Skeletal muscle tissue (tissue), 1 donor: ENCODE results near the gene MAFG. TPM values are rescaled to one million over a fixed set of nuclear protein-coding genes. Genes with fewer than 3 reads are reported as not detected.

Experiments
- total RNA-seq: library from RNA; depleted of rRNA; stranded (reverse); fragments of >200 nt; gene quantifications from one replicate; pipeline ENCODE4 v1.2.3, GENCODE V29; 2014

The MAFG gene
- total RNA-seq, 1 donor from 2014 or later, result 8.9 TPM

Other genes starting within 250 kb of the MAFG start
- 25.1 TPM for gene ARL16, start 243.9 kb downstream of the MAFG start, total RNA-seq
- gene HGS, start 243.7 kb downstream of the MAFG start, total RNA-seq, result 27.7 TPM
- 4.7 TPM for gene MRPL12, start 224.4 kb downstream of the MAFG start, total RNA-seq
- gene SLC25A10, start 215.5 kb downstream of the MAFG start, total RNA-seq, result 6.8 TPM
- not detected for gene GCGR, start 123.6 kb downstream of the MAFG start, total RNA-seq
- gene MCRIP1, start 94.4 kb downstream of the MAFG start, total RNA-seq, result 81.9 TPM
- 35.0 TPM for gene PPP1R27, start 92.7 kb downstream of the MAFG start, total RNA-seq
- gene P4HB, start 67.2 kb downstream of the MAFG start, total RNA-seq, result 264 TPM
- 43.3 TPM for gene ARHGDIA, start 56.4 kb downstream of the MAFG start, total RNA-seq
- gene ALYREF, start 36.1 kb downstream of the MAFG start, total RNA-seq, result 78.8 TPM
- gene ANAPC11, start 36.0 kb downstream of the MAFG start, total RNA-seq, result 104 TPM
- 1.0 TPM for gene NPB, start 25.5 kb downstream of the MAFG start, total RNA-seq
- 10.4 TPM for gene PCYT2, start 16.3 kb downstream of the MAFG start, total RNA-seq
- 3.7 TPM for gene SIRT7, start 9.6 kb downstream of the MAFG start, total RNA-seq
- gene PYCR1, start 9.6 kb upstream of the MAFG start, total RNA-seq, result 43.8 TPM
- 16.7 TPM for gene MYADML2, start 19.5 kb upstream of the MAFG start, total RNA-seq
- 0.52 TPM for gene NOTUM, start 33.5 kb upstream of the MAFG start, total RNA-seq
- gene ASPSCR1, start 49.9 kb upstream of the MAFG start, total RNA-seq, result 18.8 TPM
- gene CENPX, start 95.1 kb upstream of the MAFG start, total RNA-seq, result 20.9 TPM
- 7.8 TPM for gene LRRC45, start 95.6 kb upstream of the MAFG start, total RNA-seq
- gene RAC3, start 103.9 kb upstream of the MAFG start, total RNA-seq, result 8.4 TPM
- 20.4 TPM for gene DCXR, start 110.0 kb upstream of the MAFG start, total RNA-seq
- gene RFNG, start 124.1 kb upstream of the MAFG start, total RNA-seq, result 16.7 TPM
- gene GPS1, start 124.2 kb upstream of the MAFG start, total RNA-seq, result 64.7 TPM
- 24.5 TPM for gene DUS1L, start 138.1 kb upstream of the MAFG start, total RNA-seq
- 26.1 TPM for gene FASN, start 170.5 kb upstream of the MAFG start, total RNA-seq